ENCODE results near the gene GPRIN3. TPM values are rescaled to one million over a fixed set of nuclear protein-coding genes. Genes with fewer than 3 reads are reported as not detected.

The GPRIN3 gene
- total RNA-seq, 1 experiment from 2014 or later, result 0.39 TPM

DNA sequence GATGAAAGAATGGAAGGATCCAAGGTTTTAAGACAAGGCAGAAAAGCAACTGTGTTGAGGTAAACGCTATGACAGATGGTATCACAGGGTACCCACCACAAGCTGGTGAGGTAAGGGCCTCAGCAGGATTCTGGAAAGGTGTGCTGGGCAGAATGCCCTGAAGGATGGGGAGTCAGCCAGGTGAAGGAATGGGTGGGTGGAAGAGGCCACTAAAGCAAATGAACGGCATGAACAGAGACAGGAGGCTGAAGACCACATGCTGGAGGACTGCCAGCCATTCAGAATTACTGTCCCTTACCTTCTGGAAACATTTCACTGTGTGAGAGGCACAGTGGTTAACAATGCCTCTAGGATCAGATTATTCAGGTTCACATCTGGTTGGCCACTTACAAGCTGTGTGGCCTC lies 23.6 kb downstream of the GPRIN3 start:
- no peak overlapping the region for H3K27ac ChIP-seq (ENCODE audit: low read depth, low read length)
- TF ChIP-seq CEBPB (IDR thresholded peaks at IDR 0.05; ENCODE audit: low read depth) (no peak), POLR2A (IDR thresholded peaks at IDR 0.05; ENCODE audit: borderline replicate concordance, extremely low read depth, insufficient read depth, insufficient read length) (no peak), SIN3A (IDR thresholded peaks at IDR 0.05; ENCODE audit: low read depth) (no peak), RAD21 (IDR thresholded peaks at IDR 0.05; ENCODE audit: low read depth) (no peak), POLR2AphosphoS5 (IDR thresholded peaks at IDR 0.05; ENCODE audit: low read depth, low read length) (no peak), ZNF274 (IDR thresholded peaks at IDR 0.05; ENCODE audit: low read depth, low read length) (no peak), SRF (IDR thresholded peaks at IDR 0.05; ENCODE audit: low read depth) (no peak), EZH2phosphoT487 (IDR thresholded peaks at IDR 0.05; ENCODE audit: borderline replicate concordance) (no peak), SP1 (IDR thresholded peaks at IDR 0.05; ENCODE audit: low read depth) (no peak), JUND (IDR thresholded peaks at IDR 0.05) (no peak), FOSL1 (IDR thresholded peaks at IDR 0.05; ENCODE audit: low read depth) (no peak), YY1 (IDR thresholded peaks at IDR 0.05; ENCODE audit: extremely low read depth, insufficient replicate concordance, low read depth, low read length) (no peak), EZH2 (IDR thresholded peaks at IDR 0.05) (no peak), CBX3 (IDR thresholded peaks at IDR 0.05; ENCODE audit: low read depth) (no peak)
- TF ChIP-seq, protein P1, sequence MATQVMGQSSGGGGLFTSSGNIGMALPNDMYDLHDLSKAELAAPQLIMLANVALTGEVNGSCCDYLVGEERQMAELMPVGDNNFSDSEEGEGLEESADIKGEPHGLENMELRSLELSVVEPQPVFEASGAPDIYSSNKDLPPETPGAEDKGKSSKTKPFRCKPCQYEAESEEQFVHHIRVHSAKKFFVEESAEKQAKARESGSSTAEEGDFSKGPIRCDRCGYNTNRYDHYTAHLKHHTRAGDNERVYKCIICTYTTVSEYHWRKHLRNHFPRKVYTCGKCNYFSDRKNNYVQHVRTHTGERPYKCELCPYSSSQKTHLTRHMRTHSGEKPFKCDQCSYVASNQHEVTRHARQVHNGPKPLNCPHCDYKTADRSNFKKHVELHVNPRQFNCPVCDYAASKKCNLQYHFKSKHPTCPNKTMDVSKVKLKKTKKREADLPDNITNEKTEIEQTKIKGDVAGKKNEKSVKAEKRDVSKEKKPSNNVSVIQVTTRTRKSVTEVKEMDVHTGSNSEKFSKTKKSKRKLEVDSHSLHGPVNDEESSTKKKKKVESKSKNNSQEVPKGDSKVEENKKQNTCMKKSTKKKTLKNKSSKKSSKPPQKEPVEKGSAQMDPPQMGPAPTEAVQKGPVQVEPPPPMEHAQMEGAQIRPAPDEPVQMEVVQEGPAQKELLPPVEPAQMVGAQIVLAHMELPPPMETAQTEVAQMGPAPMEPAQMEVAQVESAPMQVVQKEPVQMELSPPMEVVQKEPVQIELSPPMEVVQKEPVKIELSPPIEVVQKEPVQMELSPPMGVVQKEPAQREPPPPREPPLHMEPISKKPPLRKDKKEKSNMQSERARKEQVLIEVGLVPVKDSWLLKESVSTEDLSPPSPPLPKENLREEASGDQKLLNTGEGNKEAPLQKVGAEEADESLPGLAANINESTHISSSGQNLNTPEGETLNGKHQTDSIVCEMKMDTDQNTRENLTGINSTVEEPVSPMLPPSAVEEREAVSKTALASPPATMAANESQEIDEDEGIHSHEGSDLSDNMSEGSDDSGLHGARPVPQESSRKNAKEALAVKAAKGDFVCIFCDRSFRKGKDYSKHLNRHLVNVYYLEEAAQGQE (IDR thresholded peaks at IDR 0.05; ENCODE audit: low read depth), result no peak
- TF ChIP-seq, protein P2, sequence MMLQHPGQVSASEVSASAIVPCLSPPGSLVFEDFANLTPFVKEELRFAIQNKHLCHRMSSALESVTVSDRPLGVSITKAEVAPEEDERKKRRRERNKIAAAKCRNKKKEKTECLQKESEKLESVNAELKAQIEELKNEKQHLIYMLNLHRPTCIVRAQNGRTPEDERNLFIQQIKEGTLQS (IDR thresholded peaks at IDR 0.05), result no peak
- TF ChIP-seq, protein P3, sequence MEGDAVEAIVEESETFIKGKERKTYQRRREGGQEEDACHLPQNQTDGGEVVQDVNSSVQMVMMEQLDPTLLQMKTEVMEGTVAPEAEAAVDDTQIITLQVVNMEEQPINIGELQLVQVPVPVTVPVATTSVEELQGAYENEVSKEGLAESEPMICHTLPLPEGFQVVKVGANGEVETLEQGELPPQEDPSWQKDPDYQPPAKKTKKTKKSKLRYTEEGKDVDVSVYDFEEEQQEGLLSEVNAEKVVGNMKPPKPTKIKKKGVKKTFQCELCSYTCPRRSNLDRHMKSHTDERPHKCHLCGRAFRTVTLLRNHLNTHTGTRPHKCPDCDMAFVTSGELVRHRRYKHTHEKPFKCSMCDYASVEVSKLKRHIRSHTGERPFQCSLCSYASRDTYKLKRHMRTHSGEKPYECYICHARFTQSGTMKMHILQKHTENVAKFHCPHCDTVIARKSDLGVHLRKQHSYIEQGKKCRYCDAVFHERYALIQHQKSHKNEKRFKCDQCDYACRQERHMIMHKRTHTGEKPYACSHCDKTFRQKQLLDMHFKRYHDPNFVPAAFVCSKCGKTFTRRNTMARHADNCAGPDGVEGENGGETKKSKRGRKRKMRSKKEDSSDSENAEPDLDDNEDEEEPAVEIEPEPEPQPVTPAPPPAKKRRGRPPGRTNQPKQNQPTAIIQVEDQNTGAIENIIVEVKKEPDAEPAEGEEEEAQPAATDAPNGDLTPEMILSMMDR (IDR thresholded peaks at IDR 0.05 in 2 of 3, conservative IDR thresholded peaks at IDR 0.05 in 1 of 3; ENCODE audit: borderline replicate concordance in 1 of 3, insufficient read depth in 1 of 3, low read depth in 2 of 3, low read length in 2 of 3), result no peak
- no peaks in the 10 kb centered on the region for H4K20me1 ChIP-seq (ENCODE audit: insufficient read depth)
- H3K4me3 ChIP-seq (replicated peaks in 1 of 2; ENCODE audit: low read depth in 1 of 2, low read length in 2 of 2), result no peak overlapping the region
- no peaks in the 10 kb centered on the region for H3K9me2 ChIP-seq (ENCODE audit: insufficient read depth)
- ChIA-PET CTCF (no interaction called here), RAD21 (ENCODE audit: low non-redundant PET in 1 of 2, low total read pairs in 2 of 2, uncharacterized antibody in 2 of 2, unreplicated experiment in 2 of 2) (no interaction called here), POLR2A (no interaction called here)
- intact Hi-C loops (cut with micrococcal nuclease), result no loop called here
- H3K9ac ChIP-seq (ENCODE audit: low read length), result no peak overlapping the region
- H3K27me3 ChIP-seq (ENCODE audit: insufficient read depth, low read length), result no peaks in the 10 kb centered on the region
- no peak overlapping the region for H2AFZ ChIP-seq (ENCODE audit: low read depth, low read length, poor library complexity, severe bottlenecking)
- H3K4me1 ChIP-seq (ENCODE audit: control insufficient read depth in 1 of 2, insufficient read depth in 2 of 2, low read length in 2 of 2), result peaks cover 0 to 6% of the 10 kb centered on the region in 2 experiments; a peak in 2 of 4 replicates
- DNase-seq (ENCODE audit: low read depth, low spot score), result no peak
- no peaks in the 10 kb centered on the region for H3K9me3 ChIP-seq (ENCODE audit: control insufficient read depth in 1 of 2, insufficient read depth in 1 of 2, low read depth in 1 of 2, low read length in 2 of 2)
- no peaks in the 10 kb centered on the region for H3K79me2 ChIP-seq (ENCODE audit: insufficient read depth, low read length)
- H3K36me3 ChIP-seq (ENCODE audit: control insufficient read depth in 1 of 2, insufficient read depth in 2 of 2, low read length in 2 of 2), result no peaks in the 10 kb centered on the region
- ATAC-seq, result no peak
- no TSS peak for BruUV-seq (replicated peaks)
- H3K4me2 ChIP-seq (ENCODE audit: low read length), result no peak overlapping the region

Measured in HCT116 (cell line).